ENCODE results near the gene TSC2. TPM values are rescaled to one million over a fixed set of nuclear protein-coding genes. Genes with fewer than 3 reads are reported as not detected.

The TSC2 gene
- total RNA-seq, 3 donors from 2014 or later, result 41.6 to 52.4 (median 48.9) TPM

- Histone ChIP-seq H3K36me3 (no peaks in the 10 kb centered on the region), H3K27me3 (no peaks in the 10 kb centered on the region), H3K9me3 (no peaks in the 10 kb centered on the region), H3K4me3 (no peak overlapping the region), H3K4me1 (peaks cover 35 to 43% of the 10 kb centered on the region in 2 donors), H3K27ac (peak overlapping the region; percentile 92 to 93)
- intact Hi-C loops (cut with DNase I; ENCODE audit: low total_unique reads), result no loop called here
- DNase-seq (ENCODE audit: low spot score in 2 of 2), result no peak
- TF ChIP-seq POLR2AphosphoS5 (IDR thresholded peaks at IDR 0.05), result no peak
- no peak for TF ChIP-seq POLR2A (IDR thresholded peaks at IDR 0.05)
- TF ChIP-seq CTCF (IDR thresholded peaks at IDR 0.05), result no peak
These were observed 10.7 kb upstream of the TSC2 start for GRCh38 chr16:2037115-2037514.

- TF ChIP-seq POLR2A (IDR thresholded peaks at IDR 0.05) (no peak), POLR2AphosphoS5 (IDR thresholded peaks at IDR 0.05) (no peak), CTCF (IDR thresholded peaks at IDR 0.05) (no peak)
- H3K4me3 ChIP-seq, result peak overlapping the region in 1 of 3 donors; percentile 43
- no peaks in the 10 kb centered on the region for H3K9me3 ChIP-seq
- H3K27ac ChIP-seq, result peak overlapping the region; percentile 92 to 93
- intact Hi-C loops (cut with DNase I; ENCODE audit: low total_unique reads), result no loop called here
- peaks cover 33 to 41% of the 10 kb centered on the region in 2 donors for H3K4me1 ChIP-seq
- no peaks in the 10 kb centered on the region for H3K36me3 ChIP-seq
- no peaks in the 10 kb centered on the region for H3K27me3 ChIP-seq
- DNase-seq (ENCODE audit: low spot score in 2 of 2), result no peak
These were observed 10.0 kb upstream of the TSC2 start for GRCh38 chr16:2037647-2038381.

- DNase-seq (ENCODE audit: low spot score in 2 of 2), result no peak
- intact Hi-C loops (cut with DNase I; ENCODE audit: low total_unique reads), result no loop called here
- peaks cover 25 to 36% of the 10 kb centered on the region in 2 donors for H3K4me1 ChIP-seq
These were observed 9.2 kb upstream of the TSC2 start for GRCh38 chr16:2038382-2039231.

GRCh38 chr16:2039274-2040031, 8.3 kb upstream of the TSC2 start:
- intact Hi-C loops (cut with DNase I; ENCODE audit: low total_unique reads), result no loop called here
- peak overlapping the region; percentile 92 to 93 for H3K27ac ChIP-seq
- DNase-seq (ENCODE audit: low spot score in 2 of 2), result peak; percentile 64 to 84
- peak in 2 of 3 donors; percentile 8 to 52 for TF ChIP-seq POLR2AphosphoS5 (IDR thresholded peaks at IDR 0.05)
- TF ChIP-seq POLR2A (IDR thresholded peaks at IDR 0.05), result no peak
- no peaks in the 10 kb centered on the region for H3K36me3 ChIP-seq
- H3K9me3 ChIP-seq, result no peaks in the 10 kb centered on the region
- peak overlapping the region in 1 of 3 donors; percentile 52 for H3K4me3 ChIP-seq
- no peaks in the 10 kb centered on the region for H3K27me3 ChIP-seq
- H3K4me1 ChIP-seq, result peaks cover 20 to 32% of the 10 kb centered on the region in 2 donors

More at GRCh38 chr16:2038382-2039231, 9.2 kb upstream of the TSC2 start:
- Histone ChIP-seq H3K36me3 (no peaks in the 10 kb centered on the region), H3K4me3 (peak overlapping the region in 1 of 3 donors; percentile 52), H3K9me3 (no peaks in the 10 kb centered on the region), H3K27me3 (no peaks in the 10 kb centered on the region), H3K27ac (peak overlapping the region; percentile 92 to 93)
- no peak for TF ChIP-seq POLR2A (IDR thresholded peaks at IDR 0.05)
- no peak for TF ChIP-seq CTCF (IDR thresholded peaks at IDR 0.05)
- no peak for TF ChIP-seq POLR2AphosphoS5 (IDR thresholded peaks at IDR 0.05)

- H3K36me3 ChIP-seq, result no peaks in the 10 kb centered on the region
- H3K9me3 ChIP-seq, result no peaks in the 10 kb centered on the region
- no peak for TF ChIP-seq POLR2AphosphoS5 (IDR thresholded peaks at IDR 0.05)
- no peak for TF ChIP-seq POLR2A (IDR thresholded peaks at IDR 0.05)
- no peak for TF ChIP-seq CTCF (IDR thresholded peaks at IDR 0.05)
- peaks cover 13 to 26% of the 10 kb centered on the region in 2 donors for H3K4me1 ChIP-seq
- no peak for DNase-seq (ENCODE audit: low spot score in 2 of 2)
- intact Hi-C loops (cut with DNase I; ENCODE audit: low total_unique reads), result no loop called here
- H3K27me3 ChIP-seq, result no peaks in the 10 kb centered on the region
- peak overlapping the region in 1 of 3 donors; percentile 52 for H3K4me3 ChIP-seq
- peak overlapping the region; percentile 92 to 93 for H3K27ac ChIP-seq
These were observed 7.6 kb upstream of the TSC2 start for GRCh38 chr16:2040041-2040786.

Measured in breast epithelium (tissue), 4 donors.